ENCODE measurements around the gene RAB3D.
"Not testable (repeated sequence)": the region's sequence is repeated elsewhere in the genome, so short reads cannot be mapped to it uniquely, and the experiment has no call there.

Gene RAB3D

GRCh38 chr19:11355160-11356073, 16.0 kb upstream of the RAB3D start, which contains the start of gene PLPPR2:
TSS of gene PLPPR2 (plus strand) at chr19:11355432. CDS start at chr19:11357674, 2,242 bp downstream.
- Histone ChIP-seq H3K36me3 (ENCODE audit: control insufficient read depth in 5 of 5, insufficient read depth in 5 of 5, low read length in 5 of 5) (peaks cover 0 to 15% (median 7%) of the 10 kb centered on the region in 5 donors), H3K27me3 (ENCODE audit: control insufficient read depth in 5 of 5, insufficient read depth in 4 of 5, low read length in 5 of 5) (no peaks in the 10 kb centered on the region), H3K9me3 (ENCODE audit: control insufficient read depth in 5 of 5, low read length in 5 of 5) (no peaks in the 10 kb centered on the region), H3K4me1 (ENCODE audit: control insufficient read depth in 5 of 5, insufficient read depth in 5 of 5, low read length in 5 of 5) (peaks cover 4 to 16% (median 12%) of the 10 kb centered on the region in 5 donors), H3K4me3 (ENCODE audit: low read depth in 1 of 5, low read length in 5 of 5) (peak within 1 kb of the TSS; percentile 54 to 85 (median 68)), H3K27ac (ENCODE audit: low read depth, low read length) (no peak within 1 kb of the TSS), H3K9ac (ENCODE audit: low read length in 5 of 5) (peak within 1 kb of the TSS; percentile 18 to 84 (median 39))

- H3K4me1 ChIP-seq (ENCODE audit: control insufficient read depth in 5 of 5, insufficient read depth in 5 of 5, low read length in 5 of 5): peaks cover 4 to 16% (median 12%) of the 10 kb centered on the region in 5 donors
- not testable (repeated sequence) for H3K4me3 ChIP-seq (ENCODE audit: low read depth in 1 of 5, low read length in 5 of 5); H3K27ac ChIP-seq (ENCODE audit: low read depth, low read length); H3K9me3 ChIP-seq (ENCODE audit: control insufficient read depth in 5 of 5, low read length in 5 of 5); H3K36me3 ChIP-seq (ENCODE audit: control insufficient read depth in 5 of 5, insufficient read depth in 5 of 5, low read length in 5 of 5); H3K9ac ChIP-seq (ENCODE audit: low read length in 5 of 5); H3K27me3 ChIP-seq (ENCODE audit: control insufficient read depth in 5 of 5, insufficient read depth in 4 of 5, low read length in 5 of 5)
These were observed 14.6 kb upstream of the RAB3D start for GRCh38 chr19:11354102-11354501.

- peaks cover 0 to 2% (median 0%) of the 10 kb centered on the region in 5 donors for H3K36me3 ChIP-seq (ENCODE audit: control insufficient read depth in 5 of 5, insufficient read depth in 5 of 5, low read length in 5 of 5)
These were observed 9.7 kb upstream of the RAB3D start for GRCh38 chr19:11349171-11349570.

GRCh38 chr19:11347546-11348039, 8.1 kb upstream of the RAB3D start:
- H3K9me3 ChIP-seq (ENCODE audit: control insufficient read depth in 5 of 5, low read length in 5 of 5): peaks cover 0 to 11% (median 9%) of the 10 kb centered on the region in 5 donors
- H3K27ac ChIP-seq (ENCODE audit: low read depth, low read length): peak overlapping the region; percentile 77
- H3K36me3 ChIP-seq (ENCODE audit: control insufficient read depth in 5 of 5, insufficient read depth in 5 of 5, low read length in 5 of 5): peaks cover 0 to 6% (median 2%) of the 10 kb centered on the region in 5 donors
- no peak overlapping the region for H3K4me3 ChIP-seq (ENCODE audit: low read depth in 1 of 5, low read length in 5 of 5)
- no peaks in the 10 kb centered on the region for H3K27me3 ChIP-seq (ENCODE audit: control insufficient read depth in 5 of 5, insufficient read depth in 4 of 5, low read length in 5 of 5)
- peaks cover 9 to 30% (median 26%) of the 10 kb centered on the region in 5 donors for H3K4me1 ChIP-seq (ENCODE audit: control insufficient read depth in 5 of 5, insufficient read depth in 5 of 5, low read length in 5 of 5)
- H3K9ac ChIP-seq (ENCODE audit: low read length in 5 of 5): no peak overlapping the region

More at GRCh38 chr19:11349171-11349570, 9.7 kb upstream of the RAB3D start:
- Histone ChIP-seq H3K9me3 (ENCODE audit: control insufficient read depth in 5 of 5, low read length in 5 of 5) (peaks cover 0 to 11% (median 9%) of the 10 kb centered on the region in 5 donors), H3K9ac (ENCODE audit: low read length in 5 of 5) (no peak overlapping the region), H3K27ac (ENCODE audit: low read depth, low read length) (no peak overlapping the region), H3K4me1 (ENCODE audit: control insufficient read depth in 5 of 5, insufficient read depth in 5 of 5, low read length in 5 of 5) (peaks cover 9 to 28% (median 24%) of the 10 kb centered on the region in 5 donors), H3K4me3 (ENCODE audit: low read depth in 1 of 5, low read length in 5 of 5) (peak overlapping the region in 1 of 5 donors; percentile 35), H3K27me3 (ENCODE audit: control insufficient read depth in 5 of 5, insufficient read depth in 4 of 5, low read length in 5 of 5) (no peaks in the 10 kb centered on the region)

GRCh38 chr19:11346104-11346940, 6.9 kb upstream of the RAB3D start, which contains the start of the genes CCDC159 and TMEM205:
TSS of gene CCDC159 (plus strand) at chr19:11346519. CDS start at chr19:11346607, 88 bp downstream.
TSS of gene TMEM205 (minus strand) at chr19:11346268. CDS start at chr19:11345619, 649 bp downstream.
- Histone ChIP-seq H3K4me1 (ENCODE audit: control insufficient read depth in 5 of 5, insufficient read depth in 5 of 5, low read length in 5 of 5) (peaks cover 9 to 30% (median 26%) of the 10 kb centered on the region in 5 donors), H3K27me3 (ENCODE audit: control insufficient read depth in 5 of 5, insufficient read depth in 4 of 5, low read length in 5 of 5) (no peaks in the 10 kb centered on the region), H3K4me3 (ENCODE audit: low read depth in 1 of 5, low read length in 5 of 5) (peak within 1 kb of the TSS; percentile 84 to 89 (median 86)), H3K9me3 (ENCODE audit: control insufficient read depth in 5 of 5, low read length in 5 of 5) (peaks cover 0 to 11% (median 9%) of the 10 kb centered on the region in 5 donors), H3K27ac (ENCODE audit: low read depth, low read length) (peak within 1 kb of the TSS; percentile 77), H3K9ac (ENCODE audit: low read length in 5 of 5) (peak within 1 kb of the TSS; percentile 70 to 84 (median 80)), H3K36me3 (ENCODE audit: control insufficient read depth in 5 of 5, insufficient read depth in 5 of 5, low read length in 5 of 5) (peaks cover 0 to 8% (median 6%) of the 10 kb centered on the region in 5 donors)

GRCh38 chr19:11345122-11345803, 5.8 kb upstream of the RAB3D start:
- H3K36me3 ChIP-seq (ENCODE audit: control insufficient read depth in 5 of 5, insufficient read depth in 5 of 5, low read length in 5 of 5): peaks cover 0 to 8% (median 7%) of the 10 kb centered on the region in 5 donors
- no peaks in the 10 kb centered on the region for H3K27me3 ChIP-seq (ENCODE audit: control insufficient read depth in 5 of 5, insufficient read depth in 4 of 5, low read length in 5 of 5)
- peak overlapping the region; percentile 83 to 89 (median 86) for H3K4me3 ChIP-seq (ENCODE audit: low read depth in 1 of 5, low read length in 5 of 5)
- peak overlapping the region in 4 of 5 donors; percentile 69 to 84 (median 78) for H3K9ac ChIP-seq (ENCODE audit: low read length in 5 of 5)
- H3K27ac ChIP-seq (ENCODE audit: low read depth, low read length): peak overlapping the region; percentile 77
- H3K9me3 ChIP-seq (ENCODE audit: control insufficient read depth in 5 of 5, low read length in 5 of 5): peaks cover 0 to 11% (median 9%) of the 10 kb centered on the region in 5 donors
- peaks cover 9 to 30% (median 26%) of the 10 kb centered on the region in 5 donors for H3K4me1 ChIP-seq (ENCODE audit: control insufficient read depth in 5 of 5, insufficient read depth in 5 of 5, low read length in 5 of 5)

- peaks cover 13 to 51% (median 43%) of the 10 kb centered on the region in 5 donors for H3K4me1 ChIP-seq (ENCODE audit: control insufficient read depth in 5 of 5, insufficient read depth in 5 of 5, low read length in 5 of 5)
- H3K27ac ChIP-seq (ENCODE audit: low read depth, low read length): no peak overlapping the region
These were observed 3.0 kb upstream of the RAB3D start for GRCh38 chr19:11342429-11342828.

GRCh38 chr19:11340099-11340467, 626 bp upstream of the RAB3D start:
- not testable (repeated sequence) for H3K27ac ChIP-seq (ENCODE audit: low read depth, low read length)
- peak overlapping the region; percentile 66 to 82 (median 76) for H3K4me3 ChIP-seq (ENCODE audit: low read depth in 1 of 5, low read length in 5 of 5)
- peaks cover 0 to 29% (median 23%) of the 10 kb centered on the region in 5 donors for H3K36me3 ChIP-seq (ENCODE audit: control insufficient read depth in 5 of 5, insufficient read depth in 5 of 5, low read length in 5 of 5)

More at GRCh38 chr19:11342429-11342828, 3.0 kb upstream of the RAB3D start:
- Histone ChIP-seq H3K4me3 (ENCODE audit: low read depth in 1 of 5, low read length in 5 of 5) (no peak overlapping the region), H3K27me3 (ENCODE audit: control insufficient read depth in 5 of 5, insufficient read depth in 4 of 5, low read length in 5 of 5) (no peaks in the 10 kb centered on the region), H3K36me3 (ENCODE audit: control insufficient read depth in 5 of 5, insufficient read depth in 5 of 5, low read length in 5 of 5) (peaks cover 0 to 8% (median 5%) of the 10 kb centered on the region in 5 donors), H3K9me3 (ENCODE audit: control insufficient read depth in 5 of 5, low read length in 5 of 5) (no peaks in the 10 kb centered on the region), H3K9ac (ENCODE audit: low read length in 5 of 5) (no peak overlapping the region)

More at GRCh38 chr19:11340099-11340467, 626 bp upstream of the RAB3D start:
- not testable (repeated sequence) for H3K9me3 ChIP-seq (ENCODE audit: control insufficient read depth in 5 of 5, low read length in 5 of 5); H3K27me3 ChIP-seq (ENCODE audit: control insufficient read depth in 5 of 5, insufficient read depth in 4 of 5, low read length in 5 of 5)
- Histone ChIP-seq H3K4me1 (ENCODE audit: control insufficient read depth in 5 of 5, insufficient read depth in 5 of 5, low read length in 5 of 5) (peaks cover 7 to 34% (median 27%) of the 10 kb centered on the region in 5 donors), H3K9ac (ENCODE audit: low read length in 5 of 5) (peak overlapping the region in 1 of 5 donors; percentile 1)

Measured in subcutaneous abdominal adipose tissue (tissue), 5 donors.